CD14-positive monocyte (primary cell): ENCODE results near the gene OR2A2. TPM values are rescaled to one million over a fixed set of nuclear protein-coding genes. Genes with fewer than 3 reads are reported as not detected.

Source experiments
- DNase-seq, 3 donors: peaks; one replicate each; pipeline ENCODE4 v3.0.0-alpha.2; 2011 to 2022
- H2AFZ ChIP-seq: 2 replicates; pipeline ENCODE4 v1.6.0; 2012; ENCODE audit warnings: mild to moderate bottlenecking, low read depth, low read length, inconsistent platforms; ENCODE audit not compliant: insufficient read depth, poor library complexity, severe bottlenecking
- H3K27ac ChIP-seq, 2 donors: 1 replicate in 1 of 2; 2 replicates in 1 of 2; pipeline ENCODE4 v1.5.1; 2012 to 2013; ENCODE audit warnings: low read length in 2 of 2, control low read depth in 1 of 2, inconsistent platforms in 1 of 2, low read depth in 1 of 2, mild to moderate bottlenecking in 1 of 2
- H3K27me3 ChIP-seq, 2 donors: one replicate each; pipeline versions ENCODE4 v1.6.0 to v1.6.1; 2011 to 2013; ENCODE audit warnings: low read length in 2 of 2; ENCODE audit not compliant: control insufficient read depth in 2 of 2, insufficient read depth in 2 of 2
- H3K36me3 ChIP-seq, 2 donors: replicated peaks in 1 of 2; 1 replicate in 1 of 2; 2 replicates in 1 of 2; pipeline versions ENCODE4 v1.5.1 to v1.6.1; 2012 to 2013; ENCODE audit warnings: low read length in 2 of 2, control low read depth in 1 of 2, inconsistent platforms in 1 of 2, mild to moderate bottlenecking in 1 of 2; ENCODE audit not compliant: insufficient read depth in 2 of 2, control insufficient read depth in 1 of 2
- H3K4me1 ChIP-seq, 2 donors: 1 replicate in 1 of 2; 2 replicates in 1 of 2; pipeline versions ENCODE4 v1.5.1 to v1.6.1; 2012 to 2013; ENCODE audit warnings: low read length in 2 of 2, control low read depth in 1 of 2, inconsistent platforms in 1 of 2, mild to moderate bottlenecking in 1 of 2, moderate library complexity in 1 of 2; ENCODE audit not compliant: insufficient read depth in 2 of 2, control insufficient read depth in 1 of 2
- H3K4me2 ChIP-seq: replicated peaks from 2 replicates; pipeline ENCODE3; 2012; ENCODE audit warnings: low read length, moderate library complexity, mild to moderate bottlenecking; ENCODE audit not compliant: poor library complexity, severe bottlenecking; ENCODE audit errors: extremely low read depth
- H3K4me3 ChIP-seq, 3 experiments: fragments of 200-600 bp in 1 of 3; sonication (generic) in 1 of 3; replicated peaks in 1 of 3; 1 replicate in 2 of 3; 2 replicates in 1 of 3; pipeline ENCODE4 v1.5.1; 2011 to 2013; ENCODE audit warnings: low read length in 3 of 3, mild to moderate bottlenecking in 3 of 3, control low read depth in 2 of 3, low read depth in 2 of 3, inconsistent platforms in 1 of 3, moderate library complexity in 1 of 3
- H3K79me2 ChIP-seq: 2 replicates; pipeline ENCODE4 v1.6.0; 2012; ENCODE audit warnings: mild to moderate bottlenecking, control low read depth, inconsistent platforms, low read length, moderate library complexity; ENCODE audit not compliant: insufficient read depth
- H3K9ac ChIP-seq: 2 replicates; pipeline ENCODE4 v1.6.0; 2017; ENCODE audit warnings: low read length, mild to moderate bottlenecking; ENCODE audit not compliant: insufficient read depth, poor library complexity, severe bottlenecking
- H3K9me3 ChIP-seq, 2 donors: replicated peaks in 1 of 2; 1 replicate in 1 of 2; 2 replicates in 1 of 2; pipeline versions ENCODE4 v1.5.1 to v1.6.1; 2012 to 2013; ENCODE audit warnings: low read length in 2 of 2, control low read depth in 1 of 2; ENCODE audit not compliant: control insufficient read depth in 1 of 2, insufficient read depth in 1 of 2
- H4K20me1 ChIP-seq: 2 replicates; pipeline ENCODE4 v1.6.0; 2012; ENCODE audit warnings: mild to moderate bottlenecking, low read length, control low read depth, moderate library complexity; ENCODE audit not compliant: insufficient read depth
- H3K27ac Mint-ChIP-seq, 7 donors: one replicate each; pipeline ENCODE4 v1.8.0; 2020; ENCODE audit warnings: mild to moderate bottlenecking in 7 of 7, mixed read lengths in 7 of 7, moderate library complexity in 6 of 7, inconsistent platforms in 2 of 7
- H3K27me3 Mint-ChIP-seq, 3 donors: one replicate each; pipeline ENCODE4 v1.8.0; 2021 to 2022; ENCODE audit warnings: low read depth in 3 of 3, mild to moderate bottlenecking in 3 of 3, mixed read lengths in 3 of 3, moderate library complexity in 3 of 3, inconsistent platforms in 1 of 3
- H3K36me3 Mint-ChIP-seq, 2 donors: one replicate each; pipeline ENCODE4 v1.8.0; 2020; ENCODE audit warnings: mixed read lengths in 2 of 2, inconsistent platforms in 1 of 2, mild to moderate bottlenecking in 1 of 2
- H3K4me1 Mint-ChIP-seq: one replicate; pipeline ENCODE4 v1.8.0; 2020; ENCODE audit warnings: mild to moderate bottlenecking, mixed read lengths
- H3K4me3 Mint-ChIP-seq, 2 donors: one replicate each; pipeline ENCODE4 v1.8.0; 2020; ENCODE audit warnings: mild to moderate bottlenecking in 2 of 2, mixed read lengths in 2 of 2, moderate library complexity in 1 of 2
- H3K9me3 Mint-ChIP-seq, 7 donors: one replicate each; pipeline ENCODE4 v1.8.0; 2020 to 2022; ENCODE audit warnings: mixed read lengths in 7 of 7, mild to moderate bottlenecking in 6 of 7, moderate library complexity in 6 of 7, inconsistent platforms in 2 of 7
- CTCF ChIP-seq: fragments of 200-600 bp; IDR thresholded peaks from one replicate; pipeline ENCODE4 v1.8.0; 2022; ENCODE audit warnings: antibody characterized with exemption, mild to moderate bottlenecking
- WGBS: methylation state at CpG from one replicate; pipeline ENCODE4 v1.1.5; 2013; ENCODE audit warnings: missing lambda C conversion rate; ENCODE audit not compliant: insufficient coverage; 5-methylcytosine and 5-hydroxymethylcytosine counted together
- intact Hi-C, 2 donors: fragments of 100-400 bp; cut with micrococcal nuclease; formaldehyde crosslinking; loops; one replicate each; pipeline versions ENCODE4 v1.15.0 to v1.15.1; 2023
- polyA plus RNA-seq, 3 donors: library from polyadenylated mRNA; depleted of rRNA in 1 of 3; unstranded in 2 of 3; stranded (reverse) in 1 of 3; fragments of 300-500 nt in 2 of 3; fragments of >200 nt in 1 of 3; fragmentation: Illumina TruSeq in 2 of 3; gene quantifications; 1 replicate in 2 of 3; 2 replicates in 1 of 3; pipeline ENCODE4 v1.2.3, GENCODE V29; 2012 to 2021

Gene OR2A2
- polyA plus RNA-seq, 3 donors = not detected

- Histone ChIP-seq H3K4me1 (no peaks in the 10 kb centered on the region), H3K27me3 (no peaks in the 10 kb centered on the region), H3K36me3 (no peaks in the 10 kb centered on the region), H3K9me3 (peaks cover 13 to 21% of the 10 kb centered on the region in 2 donors), H4K20me1 (no peaks in the 10 kb centered on the region), H3K4me2 (no peak overlapping the region), H3K9ac (no peak overlapping the region), H3K4me3 (no peak overlapping the region), H3K27ac (no peak overlapping the region), H2AFZ (no peak overlapping the region), H3K79me2 (no peaks in the 10 kb centered on the region)
- no peak for TF ChIP-seq CTCF
- H3K27me3 Mint-ChIP-seq = no peaks in the 10 kb centered on the region
- H3K36me3 Mint-ChIP-seq = no peaks in the 10 kb centered on the region
- H3K27ac Mint-ChIP-seq = no peak overlapping the region
- H3K4me3 Mint-ChIP-seq = no peak overlapping the region
- no CpG with 5 or more reads among the region's 3 CpGs for WGBS
- peaks cover 14 to 29% (median 19%) of the 10 kb centered on the region in 7 donors for H3K9me3 Mint-ChIP-seq
- DNase-seq = no peak
- H3K4me1 Mint-ChIP-seq = no peaks in the 10 kb centered on the region
- intact Hi-C loops = no loop called here
Measured at GRCh38 chr7:144144426-144144825, 35.0 kb downstream of the OR2A2 start.

GRCh38 chr7:144148224-144148827, 38.9 kb downstream of the OR2A2 start:
- Histone ChIP-seq H3K36me3 (no peaks in the 10 kb centered on the region), H3K79me2 (no peaks in the 10 kb centered on the region), H3K27ac (no peak overlapping the region), H4K20me1 (no peaks in the 10 kb centered on the region), H3K4me3 (no peak overlapping the region), H3K9ac (no peak overlapping the region), H3K9me3 (peaks cover 13 to 27% of the 10 kb centered on the region in 2 donors), H3K4me2 (no peak overlapping the region), H2AFZ (no peak overlapping the region), H3K27me3 (no peaks in the 10 kb centered on the region), H3K4me1 (no peaks in the 10 kb centered on the region)
- Mint-ChIP-seq H3K4me3 (no peak overlapping the region), H3K4me1 (no peaks in the 10 kb centered on the region), H3K27me3 (peaks cover 0 to 1% (median 0%) of the 10 kb centered on the region in 3 donors), H3K9me3 (peaks cover 14 to 39% (median 20%) of the 10 kb centered on the region in 7 donors), H3K36me3 (no peaks in the 10 kb centered on the region), H3K27ac (no peak overlapping the region)
- intact Hi-C loops = no loop called here
- TF ChIP-seq CTCF = no peak
- DNase-seq = no peak
- WGBS = no CpG with 5 or more reads among the region's 2 CpGs
